Measurements from ENCODE around the gene TMF1. TPM values are rescaled to one million over a fixed set of nuclear protein-coding genes. Genes with fewer than 3 reads are reported as not detected.

Gene TMF1, protein sequence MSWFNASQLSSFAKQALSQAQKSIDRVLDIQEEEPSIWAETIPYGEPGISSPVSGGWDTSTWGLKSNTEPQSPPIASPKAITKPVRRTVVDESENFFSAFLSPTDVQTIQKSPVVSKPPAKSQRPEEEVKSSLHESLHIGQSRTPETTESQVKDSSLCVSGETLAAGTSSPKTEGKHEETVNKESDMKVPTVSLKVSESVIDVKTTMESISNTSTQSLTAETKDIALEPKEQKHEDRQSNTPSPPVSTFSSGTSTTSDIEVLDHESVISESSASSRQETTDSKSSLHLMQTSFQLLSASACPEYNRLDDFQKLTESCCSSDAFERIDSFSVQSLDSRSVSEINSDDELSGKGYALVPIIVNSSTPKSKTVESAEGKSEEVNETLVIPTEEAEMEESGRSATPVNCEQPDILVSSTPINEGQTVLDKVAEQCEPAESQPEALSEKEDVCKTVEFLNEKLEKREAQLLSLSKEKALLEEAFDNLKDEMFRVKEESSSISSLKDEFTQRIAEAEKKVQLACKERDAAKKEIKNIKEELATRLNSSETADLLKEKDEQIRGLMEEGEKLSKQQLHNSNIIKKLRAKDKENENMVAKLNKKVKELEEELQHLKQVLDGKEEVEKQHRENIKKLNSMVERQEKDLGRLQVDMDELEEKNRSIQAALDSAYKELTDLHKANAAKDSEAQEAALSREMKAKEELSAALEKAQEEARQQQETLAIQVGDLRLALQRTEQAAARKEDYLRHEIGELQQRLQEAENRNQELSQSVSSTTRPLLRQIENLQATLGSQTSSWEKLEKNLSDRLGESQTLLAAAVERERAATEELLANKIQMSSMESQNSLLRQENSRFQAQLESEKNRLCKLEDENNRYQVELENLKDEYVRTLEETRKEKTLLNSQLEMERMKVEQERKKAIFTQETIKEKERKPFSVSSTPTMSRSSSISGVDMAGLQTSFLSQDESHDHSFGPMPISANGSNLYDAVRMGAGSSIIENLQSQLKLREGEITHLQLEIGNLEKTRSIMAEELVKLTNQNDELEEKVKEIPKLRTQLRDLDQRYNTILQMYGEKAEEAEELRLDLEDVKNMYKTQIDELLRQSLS
- total RNA-seq = 30.1 and 34.2 TPM in 2 replicates
- long read RNA-seq, partial matches to known transcripts = 257 of 269 reads
- long read RNA-seq, other reads (novel, unspliced or antisense) = 12 of 269 reads

DNA sequence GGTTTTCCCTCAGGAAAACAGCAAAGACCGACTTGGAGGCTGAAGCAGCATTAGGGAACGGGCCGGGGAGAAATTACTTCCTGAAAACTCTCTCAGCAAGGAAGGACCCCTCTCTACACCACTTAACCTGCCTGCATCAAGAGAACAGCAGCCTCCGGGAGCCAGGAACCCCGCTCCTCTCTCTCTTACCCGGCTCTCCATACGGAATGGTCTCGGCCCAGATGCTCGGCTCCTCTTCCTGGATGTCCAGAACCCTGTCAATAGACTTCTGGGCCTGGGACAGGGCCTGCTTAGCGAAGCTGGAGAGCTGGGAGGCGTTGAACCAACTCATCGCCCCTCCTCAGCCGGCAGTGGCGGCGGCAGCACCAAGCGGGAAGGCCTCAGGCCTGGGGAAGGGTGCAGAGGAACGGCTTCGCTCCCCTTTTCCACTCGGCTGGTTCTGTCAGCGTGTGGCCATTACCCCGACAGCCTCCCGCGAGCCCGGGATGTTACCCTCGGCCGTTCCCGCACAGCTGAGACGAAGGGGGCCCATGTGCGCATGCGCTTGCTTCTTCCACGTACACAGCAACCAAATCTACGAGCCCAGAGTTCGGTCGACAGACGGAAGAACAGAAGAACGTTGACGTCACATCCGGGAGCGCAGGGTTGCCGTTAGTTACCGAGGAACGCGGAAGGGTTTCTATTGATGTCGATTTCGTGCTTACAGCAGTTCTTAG lies at the start of gene TMF1:
TMF1 (minus strand) TSS at position 578 of the 716 bp plus-strand sequence; CDS start at position 331, 247 bp downstream.
- H3K9me3 Mint-ChIP-seq (ENCODE audit: low read depth) = no peaks in the 10 kb centered on the region
- H3K27me3 Mint-ChIP-seq = no peaks in the 10 kb centered on the region
- TF ChIP-seq, protein P1, sequence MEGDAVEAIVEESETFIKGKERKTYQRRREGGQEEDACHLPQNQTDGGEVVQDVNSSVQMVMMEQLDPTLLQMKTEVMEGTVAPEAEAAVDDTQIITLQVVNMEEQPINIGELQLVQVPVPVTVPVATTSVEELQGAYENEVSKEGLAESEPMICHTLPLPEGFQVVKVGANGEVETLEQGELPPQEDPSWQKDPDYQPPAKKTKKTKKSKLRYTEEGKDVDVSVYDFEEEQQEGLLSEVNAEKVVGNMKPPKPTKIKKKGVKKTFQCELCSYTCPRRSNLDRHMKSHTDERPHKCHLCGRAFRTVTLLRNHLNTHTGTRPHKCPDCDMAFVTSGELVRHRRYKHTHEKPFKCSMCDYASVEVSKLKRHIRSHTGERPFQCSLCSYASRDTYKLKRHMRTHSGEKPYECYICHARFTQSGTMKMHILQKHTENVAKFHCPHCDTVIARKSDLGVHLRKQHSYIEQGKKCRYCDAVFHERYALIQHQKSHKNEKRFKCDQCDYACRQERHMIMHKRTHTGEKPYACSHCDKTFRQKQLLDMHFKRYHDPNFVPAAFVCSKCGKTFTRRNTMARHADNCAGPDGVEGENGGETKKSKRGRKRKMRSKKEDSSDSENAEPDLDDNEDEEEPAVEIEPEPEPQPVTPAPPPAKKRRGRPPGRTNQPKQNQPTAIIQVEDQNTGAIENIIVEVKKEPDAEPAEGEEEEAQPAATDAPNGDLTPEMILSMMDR (IDR thresholded peaks at IDR 0.05; ENCODE audit: unreplicated experiment) = no peak
- peaks cover 16% of the 10 kb centered on the region for H3K36me3 Mint-ChIP-seq (ENCODE audit: insufficient read depth)
- peak; percentile 96 for DNase-seq (ENCODE audit: low spot score, unreplicated experiment)
- H3K4me1 Mint-ChIP-seq (ENCODE audit: low read depth) = peaks cover 22% of the 10 kb centered on the region
- peak within 1 kb of the TSS; percentile 99 for H3K27ac Mint-ChIP-seq
- peak within 1 kb of the TSS; percentile 99 for H3K4me3 Mint-ChIP-seq (ENCODE audit: low read depth)

DNA sequence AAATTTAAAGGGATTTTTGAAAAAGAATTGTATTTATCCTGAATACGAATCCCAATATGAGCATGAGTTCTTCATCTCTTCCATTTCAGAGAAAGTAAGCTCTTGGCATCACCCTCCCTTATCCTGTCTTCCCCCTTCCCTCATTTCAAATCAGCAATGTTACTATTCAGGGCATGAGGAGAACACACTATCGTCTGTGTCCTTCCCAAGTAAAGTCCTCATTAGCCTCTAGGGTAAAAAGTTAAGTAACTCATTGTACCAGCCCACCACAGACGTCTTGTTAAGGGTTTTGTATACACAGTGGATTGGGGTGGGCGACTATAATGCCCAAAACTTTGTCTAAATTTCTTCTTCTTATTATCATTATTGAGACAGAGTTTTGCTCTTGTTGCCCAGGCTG lies 47.4 kb upstream of the TMF1 start:
- no peaks in the 10 kb centered on the region for H3K27me3 Mint-ChIP-seq
- H3K36me3 Mint-ChIP-seq (ENCODE audit: insufficient read depth) = peaks cover 19% of the 10 kb centered on the region
- H3K4me3 Mint-ChIP-seq (ENCODE audit: low read depth) = no peak overlapping the region
- H3K9me3 Mint-ChIP-seq (ENCODE audit: low read depth) = no peaks in the 10 kb centered on the region
- TF ChIP-seq, protein P1 (IDR thresholded peaks at IDR 0.05; ENCODE audit: unreplicated experiment) = no peak
- H3K27ac Mint-ChIP-seq = no peak overlapping the region
- H3K4me1 Mint-ChIP-seq (ENCODE audit: low read depth) = no peaks in the 10 kb centered on the region
- DNase-seq (ENCODE audit: low spot score, unreplicated experiment) = no peak

DNA sequence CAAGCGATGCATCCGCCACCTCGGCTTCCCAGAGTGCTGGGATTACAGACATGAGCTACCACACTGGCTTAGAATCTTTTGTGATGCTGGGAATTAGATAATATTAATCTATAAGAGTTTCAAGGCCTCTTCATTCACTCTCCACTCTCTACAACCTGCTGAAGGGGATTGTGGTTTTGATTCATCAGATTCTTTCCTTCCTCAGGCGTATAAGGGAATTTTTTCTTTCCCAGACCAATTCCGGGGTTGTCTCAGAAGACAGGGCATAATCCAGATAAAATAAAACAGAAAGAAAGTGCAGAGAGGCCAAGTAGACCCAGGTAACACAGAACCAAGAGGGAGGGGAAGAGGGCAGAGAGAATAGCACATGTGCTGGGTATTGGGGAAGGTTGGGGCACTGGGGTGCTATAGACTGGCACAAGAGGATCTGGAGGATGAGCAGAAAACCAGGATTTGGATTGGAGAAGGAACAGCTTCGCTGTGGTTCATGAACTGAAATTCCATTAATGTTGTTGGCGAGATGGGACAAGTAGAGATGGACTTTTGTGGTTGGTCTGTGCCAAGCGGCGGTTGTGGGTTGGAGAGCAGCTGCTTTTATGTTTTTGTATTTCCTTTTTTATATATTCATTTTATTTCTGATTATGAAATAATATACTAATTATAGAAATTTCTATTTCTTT lies 45.4 kb upstream of the TMF1 start:
- Mint-ChIP-seq H3K27me3 (no peaks in the 10 kb centered on the region), H3K4me3 (ENCODE audit: low read depth) (no peak overlapping the region), H3K4me1 (ENCODE audit: low read depth) (no peaks in the 10 kb centered on the region), H3K27ac (no peak overlapping the region), H3K36me3 (ENCODE audit: insufficient read depth) (peaks cover 15% of the 10 kb centered on the region), H3K9me3 (ENCODE audit: low read depth) (no peaks in the 10 kb centered on the region)
- no peak for DNase-seq (ENCODE audit: low spot score, unreplicated experiment)
- TF ChIP-seq, protein P1 (IDR thresholded peaks at IDR 0.05; ENCODE audit: unreplicated experiment) = no peak

DNA sequence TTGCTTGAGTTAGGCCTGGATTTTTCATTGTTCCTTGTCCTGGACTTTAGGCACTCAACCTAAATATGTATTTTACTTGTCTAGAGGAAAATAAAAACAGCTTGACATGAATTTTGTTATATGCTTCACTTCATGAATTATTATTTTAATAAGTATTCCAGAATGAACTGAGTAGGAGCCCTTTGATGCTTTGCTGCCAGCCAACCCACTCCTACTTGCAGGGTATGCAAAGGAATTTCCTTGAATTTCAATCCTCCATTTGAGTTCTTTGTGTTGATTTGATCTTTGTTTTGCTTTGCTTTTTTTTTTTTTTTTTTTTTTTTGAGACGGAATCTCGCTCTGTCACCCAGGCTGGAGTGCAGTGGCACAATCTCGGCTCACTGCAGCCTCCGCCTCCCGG lies 44.2 kb upstream of the TMF1 start:
- no peak for DNase-seq (ENCODE audit: low spot score, unreplicated experiment)
- Mint-ChIP-seq H3K36me3 (ENCODE audit: insufficient read depth) (peaks cover 8% of the 10 kb centered on the region), H3K4me3 (ENCODE audit: low read depth) (no peak overlapping the region), H3K27me3 (no peaks in the 10 kb centered on the region), H3K27ac (no peak overlapping the region), H3K4me1 (ENCODE audit: low read depth) (peaks cover 7% of the 10 kb centered on the region), H3K9me3 (ENCODE audit: low read depth) (no peaks in the 10 kb centered on the region)
- TF ChIP-seq, protein P1 (IDR thresholded peaks at IDR 0.05; ENCODE audit: unreplicated experiment) = no peak

All from progenitor cell of endocrine pancreas (in vitro differentiated cells).